Measurements from ENCODE around the gene ITGA8.

- TF ChIP-seq CTCF (IDR thresholded peaks at IDR 0.05 in 8 of 11, conservative IDR thresholded peaks at IDR 0.05 in 3 of 11): peak in 1 of 11 experiments; percentile 7
- TF ChIP-seq POLR2A (IDR thresholded peaks at IDR 0.05): no peak
- TF ChIP-seq POLR2AphosphoS5 (IDR thresholded peaks at IDR 0.05): no peak
These were observed 131.6 kb downstream of the ITGA8 start for GRCh38 chr10:15588151-15588550.

Measured in spleen (tissue), 7 donors.